NCI-H1092 (cell line): ENCODE measurements around the gene PKNOX1.
"Not testable (repeated sequence)": the region's sequence is repeated elsewhere in the genome, so short reads cannot be mapped to it uniquely, and the experiment has no call there.

Experiments
- DNase-seq: peaks from one replicate; lab custom pipeline; 2025; lab: John Stamatoyannopoulos, UW

The PKNOX1 gene

DNA sequence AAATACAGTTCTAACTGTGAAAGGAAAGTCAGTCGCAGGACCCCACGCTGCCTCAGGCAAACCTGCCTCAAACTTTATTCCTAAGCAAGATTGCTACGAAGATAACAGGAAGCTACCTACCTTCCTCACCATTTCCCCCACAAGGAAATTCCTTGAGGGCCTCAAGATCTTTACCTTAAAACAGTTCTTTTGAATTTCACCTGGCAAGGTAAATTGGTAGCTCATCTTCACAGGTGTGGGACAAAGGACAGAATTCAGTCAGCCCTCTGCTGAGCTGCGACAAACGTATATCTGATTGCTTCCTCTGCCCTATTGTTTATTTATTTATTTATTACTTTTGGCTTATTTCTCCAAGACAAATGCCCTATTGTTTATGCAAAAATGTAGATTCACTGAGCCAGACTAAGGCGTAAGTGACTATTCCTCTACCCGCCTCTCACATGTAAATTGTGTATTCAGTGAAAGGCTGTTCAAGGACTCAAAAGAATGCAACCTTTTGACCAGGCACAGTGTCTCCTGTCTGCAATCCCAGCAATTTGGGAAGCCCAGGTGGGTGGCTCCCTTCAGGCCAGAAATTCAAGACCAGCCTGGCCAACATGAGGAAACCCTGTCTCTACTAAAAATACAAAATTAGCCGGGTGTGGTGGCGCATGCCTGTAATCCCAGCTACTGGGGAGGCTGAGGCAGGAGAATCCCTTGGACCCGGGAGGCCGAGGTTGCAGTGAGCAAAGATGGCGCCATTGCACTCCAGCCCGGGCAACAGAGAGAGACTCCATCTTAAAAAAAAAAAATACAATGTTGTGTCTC is 17.3 kb upstream of the PKNOX1 start:
- DNase-seq = no peak

DNA sequence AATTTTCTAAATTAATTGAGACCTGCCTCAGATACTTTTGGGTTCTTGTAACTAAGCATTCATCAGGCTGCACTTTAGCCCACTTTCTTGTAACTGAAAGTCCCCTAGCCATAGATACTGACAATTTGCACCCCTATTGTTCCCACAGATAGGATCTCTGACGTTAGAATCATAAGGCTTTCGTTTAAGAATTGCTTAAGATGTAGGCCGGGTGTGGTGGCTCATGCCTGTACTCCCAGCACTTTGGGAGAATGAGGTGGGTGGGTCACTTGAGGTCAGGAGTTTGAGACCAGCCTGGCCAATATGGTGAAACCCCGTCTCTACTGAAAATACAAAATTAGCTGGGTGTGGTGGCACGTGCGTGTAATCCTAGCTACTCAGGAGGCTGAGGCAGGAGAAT is 16.2 kb upstream of the PKNOX1 start:
- DNase-seq = not testable (repeated sequence)

DNA sequence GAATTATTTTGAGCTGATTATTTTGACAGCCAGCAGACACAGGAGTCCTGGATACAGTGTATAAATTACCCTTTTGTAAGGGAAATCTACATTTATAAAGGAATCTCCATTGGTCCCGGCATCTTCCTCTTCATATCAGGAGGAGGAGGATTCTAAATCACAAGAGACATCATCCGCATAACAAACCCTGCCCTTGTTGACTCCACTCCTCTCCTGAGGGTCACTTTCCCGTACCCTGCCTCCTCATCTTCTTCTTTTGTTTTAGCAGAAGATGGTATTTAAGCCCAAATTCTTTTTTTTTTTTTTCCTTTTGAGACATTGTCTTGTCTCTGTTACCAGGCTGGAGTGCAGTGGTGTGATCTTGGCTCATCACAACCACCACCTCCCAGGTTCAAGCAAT is 14.6 kb upstream of the PKNOX1 start:
- no peak for DNase-seq

DNA sequence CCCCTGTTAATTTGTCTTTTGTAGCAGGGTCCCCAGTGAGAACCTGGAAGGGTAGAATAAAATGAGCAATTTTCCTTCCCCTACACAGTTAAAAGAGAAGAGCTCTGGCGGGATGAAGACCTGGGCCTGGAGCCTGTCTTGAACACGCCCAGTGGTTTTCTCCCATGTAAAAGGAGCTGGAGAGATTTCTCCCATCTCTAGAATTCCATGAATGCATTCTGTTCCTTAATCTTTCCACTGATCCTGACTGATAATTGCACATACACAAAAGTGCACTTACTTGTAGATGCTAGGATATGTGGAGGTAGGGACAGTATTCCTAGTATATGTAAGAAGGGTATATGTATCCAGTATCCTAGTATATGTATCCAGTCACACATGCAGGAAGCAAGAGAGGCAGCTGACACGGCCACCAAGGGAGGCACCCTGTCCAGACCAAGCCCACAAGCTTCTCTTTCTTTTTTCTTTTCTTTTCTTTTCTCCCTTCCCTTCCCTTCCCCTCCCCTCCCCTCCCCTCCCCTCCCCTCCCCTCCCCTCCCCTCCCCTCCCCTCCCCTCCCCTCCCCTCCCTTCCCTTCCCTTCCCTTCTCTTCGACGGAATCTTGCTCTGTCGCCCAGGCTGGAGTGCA is 11.9 kb upstream of the PKNOX1 start:
- DNase-seq = no peak

DNA sequence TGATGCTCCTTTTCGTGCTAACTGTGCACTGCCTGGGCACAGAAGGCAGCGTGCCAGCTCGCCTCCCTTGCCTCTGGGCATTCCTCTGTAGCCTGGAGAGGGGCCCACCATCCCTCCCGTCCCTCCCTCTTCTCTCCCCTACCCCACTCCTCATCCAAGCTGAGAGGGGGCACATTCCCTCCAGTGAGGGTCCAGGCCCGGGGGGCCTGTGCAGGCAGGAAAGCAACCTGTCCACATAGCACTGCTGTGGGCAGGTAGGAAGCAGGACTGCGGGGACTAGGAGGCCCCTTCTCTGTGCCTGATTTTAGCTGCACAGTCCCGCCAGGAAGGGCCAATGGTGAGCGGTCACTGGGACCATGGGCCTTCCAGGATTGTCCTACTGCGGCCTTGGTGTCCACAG is 10.3 kb upstream of the PKNOX1 start:
- DNase-seq = no peak

- no peak for DNase-seq
Measured at GRCh38 chr21:42964546-42965210, 9.7 kb upstream of the PKNOX1 start.

DNA sequence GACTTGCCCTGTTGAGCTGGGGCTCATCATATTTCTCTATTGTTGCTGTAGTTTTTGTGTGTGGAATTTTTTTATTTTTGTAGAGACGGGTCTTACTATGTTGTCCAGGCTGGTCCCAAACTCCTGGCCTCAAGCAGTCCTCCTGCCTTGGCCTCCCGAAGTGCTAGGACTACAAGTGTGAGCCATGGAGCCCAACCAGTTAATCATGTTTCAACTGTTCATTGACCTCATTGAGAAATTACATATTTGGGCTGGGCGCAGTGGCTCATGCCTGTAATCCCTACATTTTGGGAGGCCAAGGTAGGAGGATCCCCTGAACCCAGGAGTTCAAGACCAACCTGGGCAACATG is 9.2 kb upstream of the PKNOX1 start:
- no peak for DNase-seq

DNA sequence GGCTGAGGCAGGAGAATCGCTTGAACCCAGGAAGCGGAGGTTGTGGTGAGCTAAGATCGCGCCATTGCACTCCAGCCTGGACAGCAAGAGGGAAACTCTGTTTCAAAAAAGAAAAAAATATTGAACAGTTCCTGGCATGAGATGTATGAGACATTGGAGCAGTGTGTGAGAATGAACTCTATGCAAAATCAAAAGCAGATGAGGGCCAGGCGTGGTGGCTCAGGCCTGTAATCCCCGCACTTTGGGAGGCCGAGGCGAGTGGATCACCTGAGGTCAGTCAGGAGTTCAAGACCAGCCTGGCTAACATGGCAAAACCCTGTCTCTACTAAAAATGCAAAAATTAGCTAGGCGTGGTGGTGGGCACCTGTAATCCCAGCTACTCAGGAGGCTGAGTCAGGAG is 6.7 kb upstream of the PKNOX1 start:
- not testable (repeated sequence) for DNase-seq

- DNase-seq = no peak
Measured at GRCh38 chr21:42969193-42969600, 5.2 kb upstream of the PKNOX1 start.

DNA sequence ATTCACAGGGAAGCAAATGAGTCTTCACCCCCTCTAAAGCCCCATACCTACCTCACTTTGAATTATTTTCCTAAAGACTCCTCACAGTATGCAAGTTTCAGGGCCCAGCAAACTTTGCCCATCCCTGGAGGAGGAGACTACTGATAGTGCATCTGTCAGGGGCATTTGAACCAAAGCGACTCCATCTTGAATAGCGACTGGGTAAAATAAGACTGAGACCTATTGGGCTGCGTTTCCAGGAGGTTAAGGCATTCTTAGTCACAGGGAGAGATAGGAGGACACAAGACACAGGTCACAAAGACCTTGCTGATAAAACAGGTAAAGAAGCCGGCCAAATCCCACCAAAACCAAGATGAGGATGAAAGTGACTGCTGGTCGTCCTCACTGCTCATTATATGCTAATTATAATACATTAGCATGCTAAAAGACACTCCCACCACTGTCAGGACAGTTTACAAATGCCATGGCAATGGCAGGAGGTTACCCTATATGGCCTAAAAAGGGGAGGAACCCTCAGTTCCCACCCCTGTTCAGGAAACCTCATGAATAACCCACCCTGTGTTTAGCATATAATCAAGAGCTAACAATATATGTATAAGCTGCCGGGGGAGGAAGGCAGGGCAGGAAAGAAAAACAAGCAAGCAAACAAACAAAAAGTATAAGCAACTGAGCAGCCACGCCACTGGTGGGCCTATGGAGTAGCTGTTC is 3.3 kb upstream of the PKNOX1 start:
- DNase-seq = no peak

GRCh38 chr21:42971897-42972275 is 2.5 kb upstream of the PKNOX1 start:
- DNase-seq = no peak

GRCh38 chr21:42973309-42973990 is 912 bp upstream of the PKNOX1 start:
- no peak for DNase-seq

- DNase-seq = peak; percentile 77
Measured at GRCh38 chr21:42974832-42975820, 764 bp downstream of the PKNOX1 start.

GRCh38 chr21:42975886-42976608 is 1.7 kb downstream of the PKNOX1 start:
- DNase-seq = no peak

GRCh38 chr21:42980312-42981213 is 6.2 kb downstream of the PKNOX1 start:
- no peak for DNase-seq

DNA sequence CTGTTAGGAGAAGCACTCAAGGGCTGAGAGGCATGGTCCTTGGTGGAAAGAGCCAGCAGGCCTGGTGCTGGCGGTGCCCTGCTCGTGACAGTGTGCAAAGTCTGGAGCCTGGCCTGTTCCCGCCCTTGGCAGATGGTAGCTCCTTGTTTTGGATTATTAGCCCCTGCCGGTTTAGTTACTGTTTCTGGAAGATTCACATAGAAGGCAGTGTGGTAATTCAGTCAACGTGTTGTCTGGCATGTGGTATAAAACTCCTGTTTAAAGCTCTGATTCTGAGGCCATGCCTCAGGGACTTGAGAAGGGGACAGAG is 6.8 kb downstream of the PKNOX1 start:
- DNase-seq = no peak

DNA sequence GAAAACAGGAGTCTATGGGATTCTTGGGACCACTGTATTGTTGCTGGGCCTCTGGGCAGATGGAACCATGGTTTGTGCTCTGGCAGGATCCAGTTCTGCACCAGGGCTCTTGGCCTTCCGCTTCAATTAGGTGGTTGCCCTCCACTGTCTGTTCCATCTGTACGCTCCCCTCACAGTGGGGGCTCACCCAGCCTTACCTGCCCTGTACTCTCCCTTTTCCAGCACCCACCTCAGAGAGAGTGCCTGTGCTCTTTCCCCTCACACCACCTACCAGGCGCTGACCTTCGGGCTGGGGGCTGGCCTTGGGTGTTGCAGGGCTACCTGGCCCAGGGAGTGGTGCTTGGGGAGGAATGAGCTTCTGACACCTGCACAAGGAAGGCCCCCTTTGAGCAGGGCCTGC is 7.5 kb downstream of the PKNOX1 start:
- DNase-seq = no peak

GRCh38 chr21:42983103-42983502 is 8.7 kb downstream of the PKNOX1 start:
- no peak for DNase-seq

- DNase-seq = no peak
Measured at GRCh38 chr21:42983869-42984268, 9.5 kb downstream of the PKNOX1 start.
